NB4 (cell line): ENCODE results near the gene MIEN1.

Experiments
- MAX ChIP-seq: IDR thresholded peaks from 2 replicates; pipeline ENCODE4 v1.6.1; 2011; ENCODE audit warnings: low read depth, low read length
- MYC ChIP-seq: IDR thresholded peaks from 2 replicates; pipeline ENCODE4 v1.6.1; 2011; ENCODE audit warnings: low read depth, low read length
- POLR2A ChIP-seq: IDR thresholded peaks from 2 replicates; pipeline ENCODE4 v1.6.1; 2011; ENCODE audit warnings: mild to moderate bottlenecking; ENCODE audit not compliant: insufficient read length; ENCODE audit errors: extremely low read depth
- TF ChIP-seq, protein P1 (sequence below): IDR thresholded peaks from one replicate; pipeline ENCODE4 v1.5.1; 2012; ENCODE audit warnings: low read depth, low read length

GRCh38 chr17:39765766-39766165 lies 35.4 kb upstream of the MIEN1 start:
- TF ChIP-seq, protein P1, sequence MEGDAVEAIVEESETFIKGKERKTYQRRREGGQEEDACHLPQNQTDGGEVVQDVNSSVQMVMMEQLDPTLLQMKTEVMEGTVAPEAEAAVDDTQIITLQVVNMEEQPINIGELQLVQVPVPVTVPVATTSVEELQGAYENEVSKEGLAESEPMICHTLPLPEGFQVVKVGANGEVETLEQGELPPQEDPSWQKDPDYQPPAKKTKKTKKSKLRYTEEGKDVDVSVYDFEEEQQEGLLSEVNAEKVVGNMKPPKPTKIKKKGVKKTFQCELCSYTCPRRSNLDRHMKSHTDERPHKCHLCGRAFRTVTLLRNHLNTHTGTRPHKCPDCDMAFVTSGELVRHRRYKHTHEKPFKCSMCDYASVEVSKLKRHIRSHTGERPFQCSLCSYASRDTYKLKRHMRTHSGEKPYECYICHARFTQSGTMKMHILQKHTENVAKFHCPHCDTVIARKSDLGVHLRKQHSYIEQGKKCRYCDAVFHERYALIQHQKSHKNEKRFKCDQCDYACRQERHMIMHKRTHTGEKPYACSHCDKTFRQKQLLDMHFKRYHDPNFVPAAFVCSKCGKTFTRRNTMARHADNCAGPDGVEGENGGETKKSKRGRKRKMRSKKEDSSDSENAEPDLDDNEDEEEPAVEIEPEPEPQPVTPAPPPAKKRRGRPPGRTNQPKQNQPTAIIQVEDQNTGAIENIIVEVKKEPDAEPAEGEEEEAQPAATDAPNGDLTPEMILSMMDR, result no peak
- no peak for TF ChIP-seq POLR2A
- no peak for TF ChIP-seq MAX
- TF ChIP-seq MYC, result no peak
